DMS114 treated with DMSO at 0.1 percent for 48 hours (cell line): ENCODE measurements around the gene EVI5L.
"Not testable (repeated sequence)": the region's sequence is repeated elsewhere in the genome, so short reads cannot be mapped to it uniquely, and the experiment has no call there.

Experiments used
- DNase-seq: peaks from one replicate; lab custom pipeline; 2025; ENCODE audit not compliant: unreplicated experiment; lab: John Stamatoyannopoulos, UW

EVI5L gene

DNA sequence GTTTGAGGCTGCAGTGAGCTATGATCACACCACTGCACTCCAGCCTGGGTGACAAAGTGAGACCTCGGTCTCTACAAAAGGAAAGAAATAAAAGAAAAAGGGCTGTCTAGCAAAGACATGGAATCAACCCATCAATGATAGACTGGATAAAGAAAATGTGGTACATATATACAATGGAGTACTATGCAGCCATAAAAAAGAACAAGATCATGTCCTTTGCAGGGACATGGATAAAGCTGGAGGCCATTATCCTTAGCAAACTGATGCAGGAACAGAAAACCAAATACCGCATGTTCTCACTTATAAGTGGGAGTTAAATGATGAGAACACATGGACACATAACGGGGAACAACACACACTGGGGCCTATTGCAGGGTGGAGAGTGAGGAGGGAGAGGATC is 14.0 kb upstream of the EVI5L start:
- not testable (repeated sequence) for DNase-seq

DNA sequence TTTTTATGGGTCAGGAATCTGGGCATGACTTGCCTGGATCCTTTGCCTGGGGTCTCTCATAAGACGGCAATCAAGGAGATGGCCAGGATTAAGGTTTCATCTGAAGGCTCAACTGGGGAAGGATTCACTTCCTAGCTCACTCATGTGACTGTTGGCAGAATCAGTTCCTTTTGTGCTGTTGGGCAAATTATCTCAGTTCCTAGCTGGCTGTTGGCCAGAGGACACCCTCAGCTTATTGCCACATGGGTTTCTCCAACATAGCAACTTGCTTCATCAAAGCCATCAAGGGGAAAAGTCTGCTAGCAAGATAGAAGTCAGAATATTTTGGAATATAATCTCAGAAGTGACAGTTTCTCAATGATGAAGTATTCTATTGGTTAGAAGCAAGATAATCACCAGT is 12.2 kb upstream of the EVI5L start:
- DNase-seq: no peak

DNA sequence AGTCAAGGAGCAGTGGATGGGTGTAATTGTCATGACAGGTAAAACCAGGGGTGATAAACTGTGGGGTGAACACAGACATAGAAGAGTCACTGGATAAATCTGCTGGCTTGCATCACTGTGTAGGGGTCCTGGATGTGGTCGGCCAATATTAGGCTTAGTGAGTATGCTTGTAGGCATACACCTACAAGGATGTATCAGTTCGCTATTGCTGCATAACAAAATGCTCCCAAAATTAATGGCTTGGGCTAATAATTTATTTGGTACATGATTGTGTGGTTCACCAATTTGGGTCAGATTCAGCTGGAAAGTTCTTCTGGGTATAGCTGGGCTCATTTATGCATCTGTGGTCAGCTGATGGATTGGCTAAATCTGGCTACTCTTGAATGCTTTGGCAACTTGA is 11.2 kb upstream of the EVI5L start:
- DNase-seq: no peak

DNA sequence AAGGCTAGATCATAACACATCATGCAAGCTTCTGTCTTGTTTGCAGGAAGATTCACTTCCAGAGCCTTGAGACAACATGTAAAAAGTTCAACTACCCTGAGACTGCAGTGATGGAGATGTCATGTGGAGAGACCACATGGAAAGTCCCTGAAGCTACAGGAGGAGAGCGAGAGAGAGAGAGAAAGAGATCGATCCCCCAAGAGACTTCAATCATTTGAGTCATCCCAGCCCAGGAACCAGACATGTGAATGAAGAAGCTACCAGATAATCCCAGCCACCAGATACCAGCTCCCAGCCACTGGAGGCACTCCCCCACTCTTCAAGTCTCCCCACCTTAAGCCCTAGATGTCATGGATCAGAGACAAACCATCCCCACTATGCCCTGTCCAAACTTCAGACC is 10.7 kb upstream of the EVI5L start:
- no peak for DNase-seq

DNA sequence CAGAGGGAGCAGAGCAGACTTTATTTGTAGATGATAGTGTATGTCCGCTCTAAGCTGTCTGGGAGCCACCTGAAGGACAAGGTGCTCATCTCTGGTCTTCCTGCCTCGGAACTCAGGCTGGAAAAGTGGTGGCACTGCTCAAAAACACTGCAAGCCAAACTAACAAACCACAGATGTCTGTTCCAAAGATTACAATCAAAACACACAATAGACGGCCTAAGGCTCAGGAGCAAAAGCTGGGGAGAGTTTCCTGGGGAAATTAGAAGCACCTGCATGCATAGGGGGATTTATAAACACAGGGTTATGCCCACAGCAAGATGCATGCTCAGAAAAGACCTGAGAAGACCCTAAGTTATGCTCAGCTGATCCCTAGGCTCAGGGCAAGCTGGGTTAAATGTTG is 9.4 kb upstream of the EVI5L start:
- no peak for DNase-seq

DNA sequence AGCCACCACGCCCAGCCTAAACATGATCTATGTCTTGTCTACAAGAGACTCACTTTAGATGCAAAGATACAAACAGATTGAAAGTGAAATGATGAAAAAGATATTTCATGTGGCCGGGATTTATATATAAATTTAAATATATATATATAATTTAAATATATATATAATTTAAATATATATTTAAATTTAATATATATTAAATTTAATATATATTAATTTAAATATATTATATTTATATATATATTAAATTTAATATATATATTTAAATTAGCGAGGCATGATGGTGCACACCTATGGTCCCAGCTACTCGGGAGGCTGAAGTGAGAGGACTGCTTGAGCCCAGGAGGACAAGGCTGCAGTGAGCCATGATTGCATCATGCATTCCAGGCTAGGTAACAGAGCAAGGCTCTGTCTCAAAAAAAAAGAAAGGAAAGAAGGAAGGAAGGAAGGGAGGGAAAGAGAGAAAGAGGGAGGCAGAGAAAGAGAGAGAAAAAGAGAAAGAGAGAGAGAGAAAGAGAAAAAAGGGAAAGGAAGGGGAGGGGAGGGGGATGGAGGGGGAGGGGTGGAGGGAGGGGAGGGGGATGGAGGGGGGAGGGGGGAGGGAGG is 7.0 kb upstream of the EVI5L start:
- no peak for DNase-seq

DNA sequence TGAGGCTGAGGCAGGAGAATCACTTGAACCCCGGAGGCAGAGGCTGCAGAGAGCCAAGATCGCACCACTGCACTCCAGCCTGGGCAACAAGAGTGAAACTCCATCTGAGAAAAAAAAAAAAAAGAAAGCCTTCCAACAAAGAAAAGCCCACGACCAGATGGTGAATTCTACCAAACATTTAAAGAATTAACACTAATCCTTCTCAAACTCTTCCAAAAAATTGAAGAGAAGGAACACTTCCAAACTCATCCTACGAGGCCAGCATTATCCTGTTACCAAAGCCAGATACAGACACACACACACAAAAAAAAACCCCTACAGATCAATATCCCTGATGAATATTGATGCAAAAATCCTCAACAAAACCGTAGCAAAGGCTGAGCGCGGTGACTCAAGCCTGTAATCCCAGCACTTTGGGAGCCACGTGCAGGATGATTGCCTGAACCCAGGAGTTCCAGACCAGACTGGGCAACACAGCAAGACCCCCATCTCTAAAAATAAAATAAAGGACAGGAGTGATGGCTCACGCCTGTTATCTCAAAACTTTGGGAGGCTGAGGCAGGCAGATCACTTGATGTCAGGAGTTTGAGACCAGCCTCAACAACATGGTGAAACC is 6.2 kb upstream of the EVI5L start:
- DNase-seq: no peak

DNA sequence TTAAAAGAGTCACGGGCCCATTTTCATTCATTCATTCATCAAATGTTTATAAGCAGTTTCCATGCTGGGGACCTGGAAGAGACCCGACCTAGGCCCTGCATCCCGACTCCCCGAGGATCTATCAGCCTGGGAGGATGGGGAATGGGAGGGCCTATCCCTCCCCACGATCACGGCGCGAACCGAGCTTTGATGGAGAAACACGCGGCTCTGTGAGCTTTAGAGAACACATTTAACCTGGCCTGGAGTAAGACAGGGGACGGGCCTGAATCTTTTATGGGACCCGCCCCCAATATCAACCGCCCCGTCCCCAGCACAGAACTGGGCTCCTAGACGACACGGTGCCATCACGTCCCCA is 875 bp upstream of the EVI5L start:
- DNase-seq: no peak

DNA sequence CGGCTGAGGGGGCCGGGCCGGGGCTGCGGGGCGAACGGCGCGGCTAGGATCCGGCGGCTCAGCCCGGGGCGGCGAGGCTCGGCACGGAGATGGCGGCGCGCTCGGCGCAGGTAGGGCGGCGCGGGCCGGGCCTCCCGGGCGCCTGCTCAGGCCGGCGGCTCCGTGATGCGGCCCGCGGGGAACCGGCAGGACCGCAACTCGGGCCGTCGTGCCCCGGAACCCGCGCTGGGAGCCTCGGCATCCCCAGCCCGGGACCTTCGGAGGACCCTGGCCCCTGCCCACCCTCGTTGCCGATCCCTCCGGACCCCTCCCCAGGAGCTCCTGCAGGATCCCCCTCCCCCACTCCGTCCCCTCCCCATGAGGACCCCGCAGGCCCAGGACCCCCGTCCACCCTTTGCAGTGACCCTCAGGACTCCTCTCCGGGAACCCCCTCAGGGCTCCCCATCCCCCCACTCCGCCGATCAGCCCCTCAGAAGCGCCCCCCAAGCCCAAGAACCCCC is 304 bp downstream of the EVI5L start:
- DNase-seq: no peak

DNA sequence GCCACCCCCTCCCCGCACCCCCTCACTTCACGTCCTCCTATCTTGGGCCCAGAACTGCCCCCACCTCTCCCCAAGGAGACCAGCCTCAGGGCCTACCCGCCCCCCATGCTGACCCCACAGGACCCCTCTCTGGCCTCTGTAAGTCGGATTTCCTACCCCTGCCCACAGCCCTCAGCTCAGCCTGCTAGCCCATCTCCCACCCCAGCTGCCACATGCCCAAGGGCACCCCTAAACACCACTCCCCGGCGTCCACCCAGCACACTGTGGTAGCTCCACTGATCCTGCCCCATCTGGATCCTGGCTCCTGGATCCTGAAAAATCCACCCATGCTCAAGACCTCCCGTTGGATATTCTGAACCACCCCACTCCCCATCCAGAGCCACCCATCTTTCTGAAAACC is 805 bp downstream of the EVI5L start:
- DNase-seq: no peak

DNA sequence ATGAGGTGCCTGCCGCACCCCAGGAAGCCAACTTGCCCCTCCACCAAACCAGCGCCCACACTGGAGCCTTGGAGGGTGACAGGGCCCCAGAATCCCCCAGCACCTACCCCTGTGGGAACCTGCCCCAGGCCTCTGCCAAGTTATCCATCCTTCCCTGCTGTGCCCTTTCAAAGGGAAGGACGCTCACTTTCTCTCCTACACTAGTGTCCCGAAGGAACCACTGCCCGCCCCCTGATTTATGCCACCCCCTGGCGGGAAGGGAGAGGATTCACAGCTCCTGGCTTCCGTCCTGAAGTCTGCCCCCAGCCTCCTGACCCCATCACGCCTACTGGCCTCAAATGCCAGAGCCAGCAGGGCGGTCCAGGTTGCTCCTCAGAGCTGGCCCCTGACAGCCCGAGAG is 1.4 kb downstream of the EVI5L start:
- no peak for DNase-seq

DNA sequence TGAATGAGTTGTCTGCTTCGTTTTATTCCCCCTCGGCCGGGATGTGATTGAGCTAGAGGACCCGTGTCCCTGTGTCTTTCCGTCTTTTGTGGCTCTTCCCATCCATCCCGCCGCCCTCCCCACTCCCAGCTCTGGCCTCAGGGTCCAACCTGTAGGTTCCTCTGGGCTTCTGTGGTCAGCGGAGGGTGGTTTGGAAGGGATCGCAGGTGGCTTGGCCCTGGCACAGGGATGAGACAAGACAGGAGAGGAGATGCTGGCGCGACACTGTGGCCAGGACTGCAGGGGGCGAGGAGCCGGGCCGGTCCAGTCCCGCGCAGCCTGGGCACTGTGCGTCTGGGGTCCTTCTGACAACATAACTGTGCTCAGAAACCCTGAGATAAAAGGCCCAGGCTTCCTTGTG is 2.0 kb downstream of the EVI5L start:
- DNase-seq: no peak

DNA sequence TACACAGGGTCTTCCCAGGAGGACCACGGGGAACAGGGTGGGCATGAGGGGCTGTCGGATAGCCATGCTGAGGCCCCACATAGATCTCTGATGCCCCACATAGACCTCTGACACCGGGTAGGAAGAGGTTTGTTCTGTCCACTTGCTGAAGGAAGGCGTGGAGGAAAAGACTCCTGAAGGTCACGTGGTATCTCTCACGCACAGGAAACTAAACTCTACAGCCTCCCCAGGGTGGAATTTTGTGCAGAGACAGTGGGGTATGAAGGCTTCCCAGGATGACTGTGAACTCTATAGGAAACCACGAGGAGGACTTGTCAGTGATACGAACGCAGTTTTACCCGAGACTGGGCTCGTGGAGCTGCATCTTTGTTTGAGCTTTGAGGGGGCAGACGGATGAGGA is 2.8 kb downstream of the EVI5L start:
- DNase-seq: no peak

DNA sequence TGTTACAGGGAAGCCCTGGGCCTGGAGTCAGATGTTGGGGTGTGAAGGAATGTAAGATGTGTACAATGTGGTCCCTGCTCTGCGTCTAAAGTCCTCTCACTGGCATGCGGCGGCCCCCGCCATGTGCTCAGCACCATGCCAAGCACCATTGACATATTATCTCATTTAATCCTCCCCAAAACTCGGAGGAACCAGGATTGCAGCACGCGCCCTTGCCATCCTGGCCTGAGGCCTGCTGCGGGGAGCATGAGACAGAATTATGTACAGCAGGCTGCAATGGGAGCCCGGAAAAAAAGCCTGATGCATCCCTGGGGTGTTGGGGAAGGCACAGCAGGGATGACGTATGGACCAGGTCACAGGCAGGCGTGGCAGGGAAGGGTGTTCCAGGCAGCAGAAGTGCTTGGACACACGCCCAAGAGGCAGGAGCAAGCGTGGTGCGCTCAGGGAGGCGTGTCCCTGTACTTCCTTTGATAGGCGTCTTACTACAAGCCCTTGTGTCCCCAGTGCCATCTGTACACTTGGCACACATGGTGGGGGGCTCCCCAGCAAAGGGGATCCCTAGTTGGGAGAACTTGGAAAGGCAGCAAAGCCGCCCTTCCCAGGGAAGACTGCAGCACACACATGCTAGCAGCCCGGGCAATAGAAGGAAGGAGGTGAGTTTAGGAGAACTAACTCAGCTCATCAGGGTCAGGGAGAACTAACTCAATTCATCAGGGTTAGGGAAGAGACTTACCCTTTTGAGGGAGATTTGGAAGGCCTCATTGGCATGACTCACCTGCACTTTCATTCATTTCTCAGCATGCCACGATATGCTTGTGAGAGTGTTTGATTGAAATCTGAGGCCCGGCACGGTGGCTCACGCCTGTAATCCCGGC is 3.4 kb downstream of the EVI5L start:
- DNase-seq: no peak

DNA sequence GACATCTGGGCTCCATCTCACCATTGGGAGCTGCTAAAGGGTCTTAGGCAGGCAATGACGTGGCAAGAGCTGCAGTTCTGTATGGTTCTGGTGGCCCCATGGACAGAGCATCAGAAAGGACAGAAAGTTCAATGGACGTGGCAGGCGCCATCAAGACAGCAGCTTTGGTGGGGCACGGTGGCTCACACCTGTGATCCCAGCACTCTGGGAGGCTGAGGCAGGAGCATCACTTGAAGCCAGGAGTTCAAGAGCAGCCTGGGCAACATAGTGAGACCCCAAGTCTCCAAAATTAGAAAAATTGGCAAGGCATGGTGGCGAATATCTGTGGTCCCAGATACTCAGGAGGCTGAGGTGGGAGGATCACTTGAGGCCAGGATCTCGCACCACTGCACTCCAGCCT is 9.5 kb downstream of the EVI5L start:
- DNase-seq: no peak

DNA sequence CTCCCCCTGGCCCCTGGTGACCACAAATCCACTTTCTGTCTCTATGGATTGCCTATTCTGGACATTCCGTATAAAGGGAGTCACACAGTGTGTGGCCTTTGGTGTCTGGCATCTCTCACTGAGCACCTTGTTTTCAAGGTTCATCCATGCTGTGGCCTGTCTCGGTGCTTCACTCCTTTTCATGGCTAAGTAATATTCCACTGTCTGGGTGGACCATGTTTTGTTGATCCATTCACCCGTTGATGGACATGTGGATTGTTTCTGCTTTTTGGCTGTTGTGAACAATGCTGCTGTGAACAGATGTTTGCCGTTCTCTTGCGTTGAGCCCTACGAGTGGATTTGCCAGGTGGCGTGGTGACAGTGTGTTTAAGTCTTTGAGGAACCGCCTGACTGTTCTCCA is 10.6 kb downstream of the EVI5L start:
- no peak for DNase-seq

DNA sequence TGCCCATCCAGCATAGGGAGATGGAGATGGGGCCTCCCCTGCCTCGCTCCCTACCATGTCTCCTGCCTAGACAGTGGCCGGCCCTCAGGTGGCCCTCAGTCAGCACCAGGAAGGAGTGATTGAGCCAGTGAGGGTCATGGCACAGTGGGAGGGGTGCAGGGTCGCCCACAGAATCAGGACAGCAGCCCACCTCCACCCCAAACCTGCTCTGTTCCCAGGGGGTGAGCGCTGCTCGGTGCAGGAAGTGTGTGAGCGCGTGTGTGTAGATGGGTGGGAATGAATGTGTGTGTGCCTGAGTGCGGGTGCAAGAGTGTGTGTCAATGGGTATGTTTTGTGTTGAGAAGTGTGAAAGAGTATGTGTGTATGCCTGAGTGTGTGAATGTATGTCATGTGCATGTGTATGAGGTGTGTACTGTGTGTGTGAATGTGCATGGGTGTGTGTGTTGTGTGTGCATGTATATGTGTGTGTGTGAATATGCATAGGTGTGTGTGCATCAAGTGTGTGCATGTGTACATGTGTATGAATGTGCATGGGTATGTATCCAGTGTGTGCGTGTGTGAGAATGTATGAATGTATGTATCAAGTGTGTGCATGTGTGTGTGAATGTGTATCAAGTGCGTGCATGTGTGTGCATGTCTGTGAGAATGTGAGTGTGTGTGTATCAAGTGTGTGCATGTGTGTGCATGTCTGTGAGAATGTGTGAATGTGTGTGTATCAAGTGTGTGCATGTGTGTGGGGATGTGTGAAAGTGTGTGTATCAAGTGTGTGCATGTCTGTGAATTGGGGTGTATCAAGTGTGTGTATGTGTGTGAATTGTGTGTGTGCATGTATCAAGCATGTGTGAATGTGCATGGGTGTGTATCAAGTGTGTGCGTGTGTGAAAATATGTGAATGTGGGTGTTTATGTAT is 12.0 kb downstream of the EVI5L start:
- no peak for DNase-seq

DNA sequence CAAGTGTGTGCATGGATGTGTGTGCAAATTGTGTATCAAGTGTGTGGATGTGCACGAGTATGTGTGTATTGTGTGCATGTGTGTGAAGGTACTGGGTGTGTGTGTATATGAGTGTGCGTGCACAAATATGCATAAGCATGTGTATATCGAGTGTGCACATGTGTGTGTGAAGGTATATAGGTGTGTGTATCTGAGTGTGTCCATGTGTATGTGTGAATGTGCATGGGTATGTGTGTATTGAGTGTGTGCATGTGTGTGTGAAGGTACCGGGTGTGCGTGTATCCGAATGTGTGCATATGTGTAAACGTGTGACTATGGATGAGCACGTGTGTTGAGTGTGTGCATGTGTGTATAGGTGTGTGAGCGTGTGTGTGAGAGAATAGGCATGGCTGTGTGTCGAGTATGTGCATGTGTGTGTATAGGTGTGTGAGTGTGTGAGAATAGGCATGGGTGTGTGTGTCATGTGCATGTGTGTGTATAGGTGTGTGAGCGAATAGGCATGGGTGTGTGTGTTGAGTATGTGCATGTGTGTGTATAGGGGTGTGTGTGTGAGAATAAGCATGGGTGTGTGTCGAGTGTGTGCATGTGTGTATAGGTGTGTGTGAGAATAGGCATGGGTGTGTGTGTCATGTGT is 12.8 kb downstream of the EVI5L start:
- DNase-seq: no peak

DNA sequence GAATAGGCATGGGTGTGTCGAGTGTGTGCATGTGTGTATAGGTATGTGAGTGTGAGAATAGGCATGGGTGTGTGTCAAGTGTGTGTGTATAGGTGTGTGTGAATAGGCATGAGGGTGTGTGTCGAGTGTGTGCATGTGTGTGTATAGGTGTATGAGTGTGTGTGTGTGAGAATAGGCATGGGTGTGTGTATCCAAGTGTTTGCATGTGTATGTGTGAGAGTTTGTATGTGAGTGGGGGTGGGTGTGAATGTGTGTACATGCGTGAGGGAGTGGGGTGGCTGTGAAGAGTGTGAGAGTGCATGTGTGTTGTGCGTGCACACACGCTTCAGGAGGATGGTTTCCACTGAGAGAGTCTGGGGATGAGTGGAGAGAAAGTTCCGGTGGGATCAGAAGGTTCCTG is 13.5 kb downstream of the EVI5L start:
- DNase-seq: no peak

DNA sequence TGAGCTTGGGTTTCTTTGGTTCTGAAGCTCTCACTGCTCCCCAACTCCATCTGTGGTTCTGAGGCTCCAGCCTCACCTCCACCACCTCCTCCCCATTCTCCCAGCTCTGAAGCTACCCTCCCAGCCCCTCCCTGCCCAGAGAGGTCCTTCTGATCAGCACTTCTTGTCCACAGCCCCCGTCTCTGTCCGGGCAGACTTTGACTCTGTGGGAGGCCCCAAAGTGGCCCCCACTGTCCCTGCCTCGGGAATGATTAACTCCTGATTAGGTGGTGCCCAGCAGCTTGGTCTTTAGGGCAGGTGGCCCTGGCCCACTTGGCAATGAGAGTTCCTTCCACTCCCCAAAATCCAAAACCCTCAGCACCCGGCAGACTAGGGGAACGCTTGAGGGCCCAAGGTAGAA is 14.4 kb downstream of the EVI5L start:
- DNase-seq: no peak

DNA sequence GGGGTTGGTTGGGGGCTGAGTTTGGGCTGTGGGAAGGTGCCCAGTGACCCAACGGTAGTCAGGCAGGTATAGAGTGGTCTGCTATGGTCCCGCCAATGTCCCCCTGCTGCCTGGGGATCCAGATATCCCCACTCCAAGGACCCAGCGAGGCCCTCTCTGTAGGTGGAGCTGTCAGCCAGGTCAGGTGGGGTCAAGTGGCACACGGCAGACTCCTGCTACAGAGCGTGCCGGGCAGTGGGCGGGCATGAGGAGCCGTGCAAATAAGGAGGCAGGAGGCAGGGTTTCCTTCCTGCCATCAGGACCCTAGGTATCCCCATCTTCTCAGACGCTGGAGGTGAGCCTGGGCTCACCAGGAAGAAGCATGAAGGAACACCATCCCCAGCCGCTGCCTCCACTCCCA is 14.9 kb downstream of the EVI5L start:
- no peak for DNase-seq
